CD4-positive, alpha-beta T cell treated with Interleukin-4 for 1 hour (primary cell): Measurements from ENCODE around the gene AJUBA.
A peak's percentile ranks its signal among the peaks of the same experiment; 100 is the strongest.

ENCODE experiments used
- DNase-seq, 2 donors: peaks; one replicate each; pipeline ENCODE4 v3.0.0-alpha.2; 2020 to 2022

AJUBA gene

DNA sequence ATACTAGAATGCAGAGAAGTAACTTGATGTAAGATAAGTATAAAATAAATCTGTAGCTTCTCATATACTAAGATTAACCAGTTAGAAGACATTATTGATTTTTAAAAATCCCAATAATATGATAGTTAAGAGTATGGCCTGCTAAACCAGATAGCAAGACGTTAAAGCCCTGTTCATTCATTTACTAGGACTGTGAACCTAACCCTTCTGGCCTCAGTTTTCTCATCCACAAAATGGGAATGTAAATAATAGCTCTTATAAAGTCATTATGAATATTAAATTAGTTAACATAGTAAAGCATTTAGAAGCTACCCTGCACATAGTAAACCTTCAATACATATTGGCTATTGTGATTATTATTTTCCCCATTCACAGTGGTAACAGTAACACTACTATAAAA lies 47.2 kb downstream of the AJUBA start:
- no peak for DNase-seq

DNA sequence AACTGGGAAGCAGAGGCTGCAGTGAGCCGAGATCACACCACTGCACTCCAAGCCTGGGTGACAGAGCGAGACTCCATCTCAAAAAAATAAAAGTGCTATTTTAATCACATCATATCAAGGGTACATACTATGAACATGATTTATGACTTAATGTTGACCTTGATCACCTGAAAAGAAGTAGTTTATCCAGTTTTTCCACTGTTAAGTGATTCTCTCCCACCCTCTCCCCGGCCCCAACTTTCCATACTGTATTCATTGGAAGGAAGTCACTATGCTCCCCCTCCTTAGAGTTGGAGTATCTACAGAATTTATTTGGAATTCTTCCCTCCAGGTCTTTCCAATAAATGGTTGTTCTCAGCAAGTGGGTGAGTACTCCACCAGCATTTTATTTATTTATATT lies 50.2 kb downstream of the AJUBA start:
- no peak for DNase-seq

DNA sequence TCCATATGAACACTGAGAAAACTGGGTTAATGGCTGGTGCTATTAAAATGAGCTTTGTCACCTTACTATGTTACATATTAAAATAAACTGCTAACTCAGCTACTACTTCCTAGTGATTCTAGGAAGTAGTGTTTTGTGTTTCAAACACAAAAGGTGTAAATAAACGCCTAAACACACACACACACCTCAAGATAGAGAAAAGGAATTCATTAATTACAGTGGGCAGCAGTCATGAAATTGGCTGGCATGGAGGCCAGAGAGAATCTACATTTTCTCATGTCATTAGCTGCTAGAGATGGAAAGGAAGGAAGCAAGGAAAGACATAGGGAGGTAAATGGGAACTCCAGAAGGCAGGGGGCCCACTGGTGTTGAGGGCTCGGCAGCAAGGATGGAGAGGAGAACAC lies 52.4 kb downstream of the AJUBA start:
- DNase-seq, result no peak

DNA sequence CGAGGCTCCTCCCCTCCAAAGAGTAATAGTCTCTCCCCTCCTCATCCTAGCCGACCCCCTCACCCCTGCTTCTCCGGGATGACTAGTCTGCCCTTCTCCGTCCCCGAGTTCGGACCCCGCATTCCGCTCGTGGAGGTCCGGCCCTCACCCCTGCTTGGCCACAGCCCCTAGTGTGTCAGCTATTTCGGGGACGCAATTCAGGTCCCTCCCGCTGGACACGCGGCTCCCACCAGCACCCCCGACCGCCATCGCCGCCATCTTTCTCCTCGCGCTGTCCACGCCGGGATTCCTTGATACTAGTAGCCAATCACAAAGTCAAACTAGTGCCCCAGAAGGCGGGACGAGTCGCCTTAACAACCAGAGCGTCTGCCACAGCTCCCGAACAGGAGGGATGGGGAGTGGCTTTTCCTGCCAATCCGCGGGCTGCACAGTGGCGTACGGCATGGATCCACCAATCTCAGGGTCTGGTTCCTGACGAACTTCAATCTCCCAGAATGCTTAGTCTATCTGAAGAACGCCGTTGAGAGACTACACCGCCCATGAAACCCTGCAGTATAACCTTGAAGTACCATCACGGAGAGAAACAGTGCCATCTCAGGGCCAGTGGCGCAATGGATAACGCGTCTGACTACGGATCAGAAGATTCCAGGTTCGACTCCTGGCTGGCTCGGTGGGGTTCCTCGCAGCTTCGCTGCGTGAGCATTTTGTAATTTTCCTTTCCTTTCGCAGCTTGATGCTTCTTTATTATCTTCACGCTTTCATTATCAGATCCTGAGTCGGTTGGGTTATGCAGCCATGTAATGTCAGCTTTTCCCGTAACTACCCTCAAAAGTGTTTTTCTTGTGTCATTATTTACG lies 53.0 kb downstream of the AJUBA start, which contains the start of gene PRMT5:
Gene PRMT5, minus strand, starts transcription at position 273 of the 857 bp plus-strand sequence. Its CDS starts 15 bp downstream, at position 258.
- peak; percentile 99 to 100 for DNase-seq

DNA sequence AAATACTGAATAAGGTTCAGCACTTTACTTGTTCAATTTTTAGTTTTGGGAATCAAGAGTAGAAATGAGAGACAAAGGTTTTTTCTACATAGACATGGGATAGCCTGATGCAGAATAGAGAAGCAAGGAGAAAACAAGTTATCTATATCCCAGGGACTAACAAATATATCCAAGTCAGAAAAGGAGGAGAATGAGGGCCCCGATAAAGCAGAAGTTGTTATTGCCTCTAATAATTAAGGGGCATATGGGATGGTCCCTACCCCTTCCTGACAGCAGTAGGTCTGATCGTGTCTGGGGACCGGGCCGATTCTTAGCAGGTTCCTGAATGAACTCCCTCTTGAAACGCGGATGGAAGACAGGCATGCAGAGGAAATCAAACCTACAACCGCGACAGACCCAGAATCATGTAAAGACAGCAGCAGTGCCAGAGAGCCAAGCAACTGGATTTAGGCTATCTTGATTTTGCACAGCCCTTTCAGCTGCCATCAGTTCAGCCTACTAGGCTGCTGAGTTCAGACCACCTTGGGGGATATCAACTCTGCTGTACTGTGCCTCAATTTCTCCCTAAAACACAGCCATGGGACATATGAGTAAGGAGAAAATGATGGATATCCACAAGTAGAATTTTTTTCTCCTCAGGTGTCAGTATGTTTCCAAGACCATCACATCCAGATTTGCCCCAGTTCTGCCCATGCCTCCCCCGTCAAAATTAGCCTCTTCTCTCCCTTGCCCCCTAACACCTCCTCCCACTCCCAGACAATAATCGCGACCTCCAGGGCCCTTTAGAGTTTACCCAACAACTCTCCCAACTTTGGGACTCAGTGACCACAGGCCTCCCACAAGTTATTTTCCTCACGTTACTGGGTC lies 53.9 kb downstream of the AJUBA start:
- DNase-seq, result no peak

DNA sequence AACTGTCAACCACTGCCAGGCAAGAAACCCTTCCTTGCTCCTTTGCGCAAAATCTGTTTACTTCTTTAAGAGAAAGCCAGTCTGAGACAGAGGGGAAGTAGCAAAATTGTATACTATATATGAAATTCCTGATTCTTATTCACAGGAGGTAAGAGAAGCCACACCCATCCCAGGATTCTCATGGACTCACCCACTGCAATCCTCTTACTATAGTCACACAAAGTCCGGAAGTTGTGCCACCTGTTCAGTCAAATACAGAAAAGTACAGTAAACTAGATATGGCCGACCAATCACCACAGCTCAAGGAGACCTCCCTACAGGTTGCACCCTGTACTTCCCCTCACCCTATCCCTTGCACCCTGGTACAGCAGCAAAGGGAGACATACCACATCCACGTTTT lies 56.0 kb downstream of the AJUBA start:
- DNase-seq, result no peak

DNA sequence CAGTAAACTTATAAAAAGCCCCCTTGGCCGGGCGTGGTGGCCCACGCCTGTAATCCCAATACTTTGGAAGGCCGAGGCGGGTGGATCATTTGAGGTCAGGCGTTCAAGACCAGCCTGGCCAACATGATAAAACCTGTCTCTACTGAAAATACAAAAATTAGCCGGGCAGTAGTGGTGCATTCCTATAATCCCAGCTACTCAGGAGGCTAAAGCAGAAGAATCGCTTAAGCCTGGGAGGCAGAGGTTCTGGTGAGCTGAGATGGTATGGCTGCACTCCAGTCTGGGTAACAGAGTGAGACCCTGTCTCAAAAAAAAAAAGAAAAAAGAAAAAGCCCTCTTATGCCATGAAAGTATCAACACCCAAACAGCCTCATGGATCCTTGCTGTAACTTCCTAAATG lies 56.8 kb downstream of the AJUBA start:
- no peak for DNase-seq

DNA sequence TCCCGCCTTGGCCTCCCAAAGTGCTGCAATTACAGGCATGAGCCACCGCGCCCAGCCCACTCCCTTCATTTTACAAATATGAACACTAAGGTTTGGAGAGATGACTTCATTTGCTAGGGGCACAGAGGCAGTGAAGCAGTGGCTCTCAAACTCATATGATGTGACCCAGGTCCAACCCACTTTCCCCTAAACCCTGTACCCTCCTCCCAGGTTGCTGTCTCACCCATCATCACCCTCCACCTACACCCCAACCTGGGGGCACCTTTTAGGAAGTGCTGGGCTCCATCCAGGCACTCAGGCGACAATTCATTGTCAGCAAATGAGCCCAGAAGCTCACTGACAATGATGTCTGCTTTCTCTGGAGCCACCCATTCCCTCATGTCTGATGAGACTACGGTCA lies 58.6 kb downstream of the AJUBA start:
- DNase-seq, result no peak

DNA sequence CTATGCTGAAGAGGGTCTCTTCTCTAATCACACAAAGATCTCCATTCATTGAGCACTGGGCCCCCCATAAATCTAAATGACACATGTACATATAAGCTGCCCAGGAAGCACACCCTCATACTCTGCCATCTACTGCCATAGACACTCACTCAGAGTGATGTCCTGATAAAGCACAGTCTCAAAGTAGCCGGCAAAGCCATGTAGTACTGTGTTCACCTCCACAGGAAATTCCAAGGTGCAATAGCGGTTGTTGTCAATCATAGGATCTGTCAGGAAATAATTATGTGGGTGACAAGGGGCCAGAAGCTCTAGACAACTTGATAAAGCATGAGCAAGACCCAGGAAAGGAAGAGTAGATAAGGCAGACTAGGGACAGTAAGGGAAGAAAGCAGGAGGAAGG lies 60.1 kb downstream of the AJUBA start:
- DNase-seq, result no peak
